K562 (cell line): ENCODE measurements around the gene CEBPE. TPM values are rescaled to one million over a fixed set of nuclear protein-coding genes. Genes with fewer than 3 reads are reported as not detected.

Experiments used
- BDP1 ChIP-seq: IDR thresholded peaks from 3 replicates; pipeline ENCODE4 v1.6.1; 2011; ENCODE audit not compliant: insufficient read length, insufficient read depth
- BRD9 ChIP-seq: fragments of 450-650 bp; IDR thresholded peaks from 2 replicates; pipeline ENCODE4 v1.6.1; 2018; ENCODE audit warnings: low read depth; ENCODE audit not compliant: partially characterized antibody
- CTCFL ChIP-seq: IDR thresholded peaks from 2 replicates; pipeline ENCODE4 v1.6.1; 2011; ENCODE audit warnings: borderline replicate concordance, low read depth, mild to moderate bottlenecking, moderate library complexity, low read length; ENCODE audit not compliant: insufficient read depth, poor library complexity, severe bottlenecking
- ETV6 ChIP-seq, 3 experiments: fragments of 150-350 bp in 1 of 3; sonication (generic) in 1 of 3; formaldehyde crosslinking in 1 of 3; IDR thresholded peaks; 2 replicates each; pipeline versions ENCODE4 v1.6.1 to v1.8.0; 2014 to 2022; ENCODE audit warnings: borderline replicate concordance in 2 of 3, low read depth in 2 of 3, antibody characterized with exemption in 1 of 3, low read length in 1 of 3, mild to moderate bottlenecking in 1 of 3, missing genetic modification reagents in 1 of 3
- FOS ChIP-seq: IDR thresholded peaks from 3 replicates; pipeline ENCODE4 v1.6.1; 2011; ENCODE audit not compliant: insufficient read length; ENCODE audit errors: extremely low read depth
- MEF2D ChIP-seq: conservative IDR thresholded peaks from 2 replicates; pipeline ENCODE4 v1.6.1; 2016; ENCODE audit warnings: low read depth, missing genetic modification characterization, missing compliant biosample characterization
- NFRKB ChIP-seq: fragments of 450-650 bp; IDR thresholded peaks from 2 replicates; pipeline ENCODE4 v1.6.1; 2016; ENCODE audit warnings: low read depth
- NR4A1 ChIP-seq, 2 experiments: fragments of 250-450 bp in 1 of 2; fragments of 450-650 bp in 1 of 2; sonication (Bioruptor Pico) in 1 of 2; IDR thresholded peaks; 2 replicates each; pipeline versions ENCODE4 v1.4.0 to v1.6.1; 2016 to 2020; ENCODE audit warnings: mild to moderate bottlenecking in 2 of 2, missing compliant biosample characterization in 1 of 2, missing genetic modification characterization in 1 of 2, moderate library complexity in 1 of 2
- PHF20 ChIP-seq: fragments of 450-650 bp; IDR thresholded peaks from 2 replicates; pipeline ENCODE4 v1.6.1; 2018; ENCODE audit not compliant: partially characterized antibody
- RAD51 ChIP-seq: fragments of 450-650 bp; IDR thresholded peaks from 2 replicates; pipeline ENCODE4 v1.7.1; 2016; ENCODE audit warnings: low read depth, mild to moderate bottlenecking, borderline replicate concordance
- RCOR1 ChIP-seq, 2 experiments: IDR thresholded peaks; 2 replicates each; pipeline ENCODE4 v1.6.1; 2012; ENCODE audit warnings: low read depth in 2 of 2, low read length in 2 of 2, borderline replicate concordance in 1 of 2, improper control_type of control experiment in 1 of 2
- SMARCE1 ChIP-seq: fragments of 450-650 bp; IDR thresholded peaks from 2 replicates; pipeline ENCODE4 v1.7.1; 2016; ENCODE audit warnings: mild to moderate bottlenecking
- TAF1 ChIP-seq: IDR thresholded peaks from 2 replicates; pipeline ENCODE4 v1.6.1; 2011; ENCODE audit warnings: mild to moderate bottlenecking, low read length, moderate library complexity; ENCODE audit not compliant: insufficient read depth, control insufficient read depth, severe bottlenecking; ENCODE audit errors: extremely low read depth
- TCF3 ChIP-seq: sonication (generic); formaldehyde crosslinking; IDR thresholded peaks from 2 replicates; pipeline ENCODE4 v1.4.0; 2020; ENCODE audit warnings: mild to moderate bottlenecking, missing genetic modification reagents
- XRCC5 ChIP-seq: fragments of 200-400 bp; formaldehyde crosslinking; IDR thresholded peaks from 2 replicates; pipeline ENCODE4 v1.6.1; 2017; ENCODE audit warnings: low read depth, mild to moderate bottlenecking, low read length
- ZBTB26 ChIP-seq: fragments of 450-650 bp; formaldehyde crosslinking; IDR thresholded peaks from 2 replicates; pipeline ENCODE4 v1.4.0; 2022; ENCODE audit warnings: missing genetic modification characterization
- ZMIZ1 ChIP-seq, 2 experiments: fragments of 150-350 bp in 1 of 2; IDR thresholded peaks; 2 replicates each; pipeline ENCODE4 v1.6.1; 2012 to 2016; ENCODE audit warnings: low read depth in 2 of 2, low read length in 2 of 2, mild to moderate bottlenecking in 1 of 2, moderate library complexity in 1 of 2
- ZNF143 ChIP-seq: sonication (generic); formaldehyde crosslinking; IDR thresholded peaks from 2 replicates; pipeline ENCODE4 v1.9.0; 2022; ENCODE audit warnings: mild to moderate bottlenecking, missing genetic modification reagents
- polyA plus RNA-seq, 8 experiments: library from polyadenylated mRNA; depleted of rRNA in 4 of 8; stranded (reverse) in 5 of 8; unstranded in 3 of 8; fragments of >200 nt; fragmentation: Nextera tagmentation in 2 of 8; fragmentation: Illumina TruSeq in 1 of 8; extraction: Ambion mirVana in 2 of 8; extraction: Trizol in 1 of 8; gene quantifications; 2 replicates each; pipeline versions ENCODE4 v1.2.1 to v1.2.3, GENCODE V29; 2011 to 2014; ENCODE audit warnings: inconsistent platforms in 1 of 8, missing spikeins in 1 of 8
- total RNA-seq, 7 experiments: library from RNA; depleted of rRNA in 6 of 7; stranded (reverse); fragments of >200 nt in 6 of 7; fragmentation: Illumina TruSeq in 2 of 7; extraction: Trizol in 2 of 7; gene quantifications; 2 replicates each; pipeline versions ENCODE4 v1.2.1 to v1.2.3, GENCODE V29; 2011 to 2021; ENCODE audit warnings: low replicate concordance in 1 of 7
- TF ChIP-seq, protein P1 (sequence below): fragments of 450-650 bp; formaldehyde crosslinking; IDR thresholded peaks from 2 replicates; pipeline ENCODE4 v1.4.0; 2020; ENCODE audit warnings: mild to moderate bottlenecking, moderate library complexity

The CEBPE gene
- total and polyA plus RNA-seq, 9 of the 15 experiments (the other 6 are each of a cell fraction or from before 2014, with no cell fraction given) = 0.09 to 0.15 (median 0.13) TPM; not detected in 6

GRCh38 chr14:23078692-23079116, 40.4 kb downstream of the CEBPE start (continued):
- TF ChIP-seq CTCFL (no peak), ZNF143 (no peak), NFRKB (no peak), RCOR1 (IDR thresholded peaks at IDR 0.05; ENCODE audit: borderline replicate concordance in 1 of 2, low read depth in 2 of 2, low read length in 2 of 2) (peak in 1 of 2 experiments; percentile 85; a peak in 1 of 4 replicates), XRCC5 (no peak), FOS (peak; percentile 32), MEF2D (tag) (peak; percentile 46), NR4A1 (CRISPR knock-in tag; IDR thresholded peaks at IDR 0.05) (no peak), NR4A1 (tag; IDR thresholded peaks at IDR 0.05) (peak; percentile 60; the same call in 1 of the 2 replicates), BDP1 (no peak), ZBTB26 (CRISPR knock-in tag) (no peak), RAD51 (peak; percentile 89), ETV6 (IDR thresholded peaks at IDR 0.05; ENCODE audit: borderline replicate concordance in 1 of 2, low read depth in 2 of 2, low read length in 1 of 2) (no peak), ETV6 (CRISPR knock-in tag; IDR thresholded peaks at IDR 0.05; ENCODE audit: borderline replicate concordance) (no peak), BRD9 (no peak), SMARCE1 (peak; percentile 74), ZMIZ1 (IDR thresholded peaks at IDR 0.05; ENCODE audit: low read depth in 2 of 2, low read length in 2 of 2) (no peak), TCF3 (CRISPR knock-in tag) (no peak), TAF1 (no peak), PHF20 (no peak)
- TF ChIP-seq, protein P1, sequence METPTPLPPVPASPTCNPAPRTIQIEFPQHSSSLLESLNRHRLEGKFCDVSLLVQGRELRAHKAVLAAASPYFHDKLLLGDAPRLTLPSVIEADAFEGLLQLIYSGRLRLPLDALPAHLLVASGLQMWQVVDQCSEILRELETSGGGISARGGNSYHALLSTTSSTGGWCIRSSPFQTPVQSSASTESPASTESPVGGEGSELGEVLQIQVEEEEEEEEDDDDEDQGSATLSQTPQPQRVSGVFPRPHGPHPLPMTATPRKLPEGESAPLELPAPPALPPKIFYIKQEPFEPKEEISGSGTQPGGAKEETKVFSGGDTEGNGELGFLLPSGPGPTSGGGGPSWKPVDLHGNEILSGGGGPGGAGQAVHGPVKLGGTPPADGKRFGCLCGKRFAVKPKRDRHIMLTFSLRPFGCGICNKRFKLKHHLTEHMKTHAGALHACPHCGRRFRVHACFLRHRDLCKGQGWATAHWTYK (CRISPR knock-in tag) = peak; percentile 29; the same call in 1 of the 2 replicates
